Inflammatory macrophage (primary cell): ENCODE measurements around the gene MCTP1.
"Not testable (repeated sequence)": the region's sequence is repeated elsewhere in the genome, so short reads cannot be mapped to it uniquely, and the experiment has no call there.

ENCODE experiments used
- DNase-seq, 2 donors: peaks; one replicate each; pipeline ENCODE4 v3.0.0-alpha.2; 2020 to 2022

Gene MCTP1

GRCh38 chr5:95026718-95027117, 258.2 kb downstream of the MCTP1 start:
- DNase-seq, result no peak

GRCh38 chr5:95022967-95023695, 261.8 kb downstream of the MCTP1 start:
- DNase-seq, result peak; percentile 74 to 78

- peak in 1 of 2 donors; percentile 30 for DNase-seq
Observed at GRCh38 chr5:95020345-95020744, 264.5 kb downstream of the MCTP1 start.

DNA sequence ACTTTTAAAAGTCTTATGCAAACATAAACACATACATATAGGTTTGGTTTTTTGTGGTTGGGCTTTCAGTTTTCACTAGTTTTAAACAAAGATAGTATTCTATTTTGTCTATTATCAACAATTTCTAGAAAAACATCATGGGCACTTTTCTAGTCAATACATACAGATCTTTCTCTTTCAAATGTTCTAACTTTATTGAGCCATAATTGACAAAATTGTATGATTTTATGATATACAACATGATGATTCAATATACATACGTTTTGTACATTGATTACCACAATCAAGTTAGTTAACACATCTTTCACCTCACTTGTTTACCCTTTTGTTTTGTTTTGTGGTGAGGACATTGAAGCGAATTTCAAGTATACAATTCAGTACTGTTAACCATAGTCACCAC, 265.9 kb downstream of the MCTP1 start:
- DNase-seq, result no peak

- DNase-seq, result no peak
Observed at GRCh38 chr5:95018511-95018910, 266.4 kb downstream of the MCTP1 start.

DNA sequence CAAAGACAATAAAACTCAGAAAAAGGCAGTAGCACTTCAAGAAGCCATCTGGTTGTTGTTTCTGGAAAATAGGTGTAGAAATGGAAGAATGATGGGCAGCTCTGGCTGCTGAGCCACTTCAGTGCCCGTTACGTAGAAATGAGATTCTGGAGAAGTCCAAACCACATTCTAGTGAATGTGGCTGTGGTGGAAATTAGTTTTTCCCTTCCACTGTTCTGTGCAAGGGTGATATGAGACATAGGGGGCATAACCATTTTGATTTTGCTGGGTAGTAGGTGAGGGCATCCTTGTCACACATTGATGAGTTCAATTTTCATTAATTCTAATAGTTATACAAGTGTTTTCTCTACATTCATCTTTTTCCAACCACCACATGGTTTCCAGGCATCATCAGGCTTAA, 275.1 kb downstream of the MCTP1 start:
- DNase-seq, result no peak

DNA sequence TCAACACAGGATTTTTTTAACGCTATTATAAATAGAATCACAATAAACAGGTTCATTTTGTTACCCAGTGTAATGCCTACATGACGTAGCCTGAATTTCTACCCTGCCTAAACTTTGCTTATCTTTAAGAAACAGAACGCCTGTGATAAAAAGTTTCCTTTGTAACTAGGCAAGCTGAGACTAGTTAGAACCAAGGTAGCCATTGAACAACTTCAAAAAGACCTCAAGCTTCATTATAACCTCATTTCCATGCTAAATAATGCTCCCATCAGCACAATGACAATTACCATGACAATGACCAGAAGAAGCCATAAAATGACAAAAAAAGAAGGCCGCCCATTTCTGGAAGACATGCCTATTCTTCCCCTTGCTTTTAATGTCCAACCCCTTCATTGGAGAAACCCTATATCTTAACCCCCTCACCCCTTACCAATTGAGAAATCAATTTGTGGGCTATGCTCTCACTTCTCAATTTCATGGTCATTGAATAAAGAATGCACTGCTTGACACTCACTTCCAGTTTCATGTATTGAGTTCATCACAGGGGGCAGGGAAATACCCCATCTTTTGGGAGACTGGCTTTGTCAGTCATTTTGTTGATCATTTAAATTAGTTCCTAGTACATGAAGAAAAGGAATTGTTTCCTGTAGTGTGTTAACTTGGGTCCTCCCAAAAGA, 276.8 kb downstream of the MCTP1 start:
- no peak for DNase-seq

DNA sequence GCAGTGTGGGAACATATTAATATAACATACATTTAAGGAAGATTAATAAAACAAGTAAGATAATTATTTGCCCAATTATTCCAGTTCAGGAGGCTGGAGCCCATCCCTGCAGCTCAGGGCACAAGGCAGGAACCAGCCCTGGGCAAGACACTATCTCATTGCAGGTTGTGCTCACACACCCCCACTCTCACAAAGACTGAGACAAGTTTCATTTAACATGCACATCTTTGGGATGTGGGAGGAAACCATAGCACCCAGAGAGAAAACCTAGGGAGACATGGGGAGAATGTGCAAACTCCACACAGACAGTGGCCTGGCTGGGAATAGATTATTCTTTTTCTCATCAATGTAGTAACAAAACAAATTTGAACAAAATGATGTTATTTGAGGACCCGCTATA, 279.1 kb downstream of the MCTP1 start:
- no peak for DNase-seq

- DNase-seq, result no peak
Observed at GRCh38 chr5:94998670-94999069, 286.2 kb downstream of the MCTP1 start.

GRCh38 chr5:94994537-94994936, 290.4 kb downstream of the MCTP1 start:
- not testable (repeated sequence) for DNase-seq

DNA sequence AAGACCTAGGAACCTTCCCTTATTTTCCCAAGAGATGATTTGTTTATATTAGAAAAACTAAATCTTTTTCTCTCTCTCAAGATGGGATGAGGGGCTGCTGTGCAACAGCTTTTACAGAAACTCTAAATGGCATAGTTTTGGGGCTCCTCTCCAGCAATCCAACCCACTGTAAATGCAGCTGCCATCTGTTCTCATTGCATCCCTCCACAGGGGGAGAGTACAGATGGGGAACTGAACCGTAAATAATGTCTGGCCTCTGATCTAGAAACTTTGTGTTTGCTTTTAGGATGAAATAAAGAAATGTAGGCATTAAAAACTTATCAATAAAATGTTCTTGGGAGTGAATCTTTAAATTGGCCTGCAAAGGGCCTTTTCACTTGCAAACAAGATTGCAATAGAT, 291.4 kb downstream of the MCTP1 start:
- no peak for DNase-seq

DNA sequence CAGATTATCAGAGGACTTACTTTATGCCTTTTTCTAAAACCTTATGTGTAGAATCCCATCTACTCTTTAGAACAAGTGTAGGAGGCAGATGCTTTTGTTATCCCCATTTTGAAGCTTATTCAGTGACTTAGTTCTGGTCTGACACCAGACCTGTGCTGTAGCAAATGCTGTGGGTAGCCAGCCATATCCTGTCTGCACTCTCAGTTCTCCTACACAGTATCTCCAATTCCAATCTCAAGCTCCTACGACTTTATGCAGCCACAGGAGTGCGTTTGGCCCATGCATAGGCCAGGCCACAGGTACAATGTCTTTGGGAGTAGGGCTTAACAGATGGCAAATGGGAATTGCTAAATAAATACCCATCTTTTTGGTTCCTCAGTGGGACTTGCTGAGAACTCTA, 292.6 kb downstream of the MCTP1 start:
- DNase-seq, result no peak

DNA sequence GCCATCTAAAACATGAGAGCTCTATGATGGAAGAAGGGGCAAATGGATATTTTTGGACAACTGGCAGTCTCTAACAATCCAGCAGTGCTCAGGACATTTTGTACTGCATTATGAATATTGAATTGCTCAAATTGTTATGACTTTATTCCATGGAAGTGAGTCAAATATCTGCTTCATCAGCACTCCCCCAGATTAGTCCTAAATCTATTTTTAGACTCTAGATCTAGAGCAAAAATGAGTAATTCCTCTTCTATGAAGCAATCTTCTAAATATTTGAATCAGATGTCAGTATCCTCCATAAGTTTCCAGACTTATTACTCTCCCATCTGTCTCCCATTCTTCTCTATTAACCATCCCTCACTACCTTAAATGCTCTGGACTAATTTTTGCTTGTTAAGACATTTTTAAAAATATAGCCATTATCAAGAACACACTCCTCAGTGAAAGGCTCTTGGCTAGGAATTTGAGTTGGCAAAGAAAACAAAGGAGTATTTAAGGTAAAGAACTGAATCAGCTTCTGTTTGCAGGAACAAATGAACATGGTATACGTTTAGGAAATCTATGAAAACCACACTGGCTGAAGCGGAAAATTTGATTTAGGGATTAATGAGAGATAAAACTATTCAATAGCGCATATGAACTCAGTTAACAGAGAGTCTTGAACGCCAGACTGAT, 300.9 kb downstream of the MCTP1 start:
- peak; percentile 10 to 37 for DNase-seq

GRCh38 chr5:94977437-94977836, 307.5 kb downstream of the MCTP1 start:
- no peak for DNase-seq

DNA sequence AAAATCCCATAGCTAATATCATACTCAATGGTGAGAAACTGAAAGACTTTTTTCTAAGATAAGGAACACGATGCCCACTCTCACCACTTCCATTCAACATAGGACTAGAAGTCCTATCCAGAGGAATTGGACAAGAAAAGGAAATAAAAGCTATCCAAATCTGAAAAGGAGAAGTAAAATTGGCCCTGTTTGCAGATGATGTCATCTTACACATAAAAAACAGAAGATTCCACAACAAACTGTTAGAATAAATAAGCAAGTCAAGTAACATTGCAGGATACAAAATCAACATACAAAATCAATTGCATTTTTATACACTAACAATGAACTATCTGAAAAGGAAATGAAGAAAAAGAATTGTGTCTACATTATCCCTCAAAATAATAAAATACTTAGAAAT, 308.0 kb downstream of the MCTP1 start:
- peak in 1 of 2 donors; percentile 18 for DNase-seq

- DNase-seq, result no peak
Observed at GRCh38 chr5:94972268-94972667, 312.6 kb downstream of the MCTP1 start.

- DNase-seq, result peak; percentile 4 to 43
Observed at GRCh38 chr5:94969174-94969573, 315.7 kb downstream of the MCTP1 start.

DNA sequence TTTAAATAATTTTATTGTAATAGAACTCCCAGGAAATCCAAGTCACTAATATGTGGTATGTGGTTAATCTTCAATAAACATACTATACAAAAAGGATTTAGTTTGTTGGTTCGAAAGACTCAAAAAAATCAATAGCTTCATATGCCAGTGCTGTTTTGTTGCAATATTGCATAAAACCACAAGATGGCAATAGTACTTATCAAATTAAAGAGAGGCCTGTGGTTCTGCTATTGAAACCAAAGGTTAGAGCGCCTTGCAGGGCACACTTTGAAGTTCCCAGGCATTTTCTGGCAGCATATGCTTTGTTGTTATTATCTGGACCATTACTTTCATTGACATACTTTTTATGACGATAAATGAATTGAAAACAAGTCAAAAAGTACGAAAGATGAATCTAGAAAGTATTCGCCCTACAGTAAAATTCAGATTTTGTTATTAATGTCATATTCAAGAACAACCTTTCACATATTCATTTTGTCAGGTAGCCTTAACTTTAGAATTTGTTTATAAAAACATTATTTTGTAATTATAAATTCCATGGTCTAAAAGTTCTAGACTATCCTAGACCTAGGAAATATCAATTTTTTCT, 316.3 kb downstream of the MCTP1 start:
- DNase-seq, result peak; percentile 68 to 79

- DNase-seq, result no peak
Observed at GRCh38 chr5:94967525-94967924, 317.4 kb downstream of the MCTP1 start.

- DNase-seq, result not testable (repeated sequence)
Observed at GRCh38 chr5:94959279-94959678, 325.6 kb downstream of the MCTP1 start.

DNA sequence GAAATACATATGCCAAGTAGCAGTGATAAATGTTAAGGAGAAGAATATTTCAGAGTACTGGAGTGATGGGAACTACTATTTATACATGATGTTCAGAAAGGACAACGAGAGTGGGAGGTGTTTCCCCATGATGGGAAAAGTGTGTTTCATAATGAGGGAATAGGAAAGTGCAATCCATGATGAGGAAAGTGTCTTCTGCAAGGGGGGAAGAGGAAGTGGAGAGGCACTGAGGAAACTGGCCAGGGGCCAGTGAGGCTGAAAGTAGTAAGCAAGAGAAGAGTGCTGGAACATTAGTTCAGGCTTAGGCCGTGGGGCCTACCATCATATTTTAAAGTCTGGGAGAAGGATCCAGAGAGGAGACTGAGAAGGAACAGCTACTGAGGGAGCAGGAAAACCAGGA, 339.2 kb downstream of the MCTP1 start:
- peak; percentile 89 to 90 for DNase-seq

GRCh38 chr5:94944160-94944559, 340.7 kb downstream of the MCTP1 start:
- DNase-seq, result peak; percentile 18 to 35

- DNase-seq, result no peak
Observed at GRCh38 chr5:94941122-94941755, 343.7 kb downstream of the MCTP1 start.
